ENCODE results near the gene FALEC. TPM values are rescaled to one million over a fixed set of nuclear protein-coding genes. Genes with fewer than 3 reads are reported as not detected.

The FALEC gene
- total and polyA plus RNA-seq, 8 donors: 0.50 to 1.9 (median 1.2) TPM; not detected in 2

DNA sequence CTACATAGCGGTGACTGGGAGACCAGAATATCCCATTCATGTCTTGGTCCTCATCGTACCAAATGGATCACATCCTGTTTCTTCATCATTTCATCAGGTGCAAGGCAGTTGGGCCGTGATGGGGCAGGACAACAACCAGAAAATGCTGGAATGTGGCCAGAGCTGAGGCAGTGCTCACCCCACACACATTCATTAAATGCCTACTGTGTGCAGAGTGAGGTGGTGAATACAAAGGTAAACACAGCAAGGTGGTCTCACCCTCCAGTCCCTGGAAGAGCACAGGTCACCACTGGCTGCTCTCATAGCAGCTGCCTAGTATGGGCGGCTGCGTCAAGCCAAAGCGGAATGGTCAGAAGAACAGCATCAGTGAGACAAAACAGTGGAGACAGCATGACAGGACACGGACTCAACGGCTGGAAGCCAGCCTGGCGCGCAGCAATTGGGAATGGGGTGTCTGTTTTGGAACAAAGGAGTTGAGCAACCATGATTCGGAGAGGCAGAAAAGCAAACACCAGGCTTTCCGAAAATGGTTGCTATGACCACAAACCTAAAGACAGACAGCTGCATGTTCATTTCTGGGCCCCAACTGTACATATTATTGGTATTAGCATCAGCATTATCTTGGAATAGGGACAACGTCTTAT, 28.1 kb downstream of the FALEC start:
- ATAC-seq (peak; percentile 49), DNase-seq (peak in 2 of 4 donors; percentile 53 to 82)
- Histone ChIP-seq H3K27me3 (peaks cover 0 to 4% of the 10 kb centered on the region in 2 donors), H3K4me1 (peaks cover 7 to 11% of the 10 kb centered on the region in 2 donors), H3K36me3 (no peaks in the 10 kb centered on the region), H3K4me3 (no peak overlapping the region), H3K27ac (no peak overlapping the region), H3K9me3 (no peaks in the 10 kb centered on the region)
- intact Hi-C loops (cut with DNase I): no loop called here
- TF ChIP-seq, protein P1, sequence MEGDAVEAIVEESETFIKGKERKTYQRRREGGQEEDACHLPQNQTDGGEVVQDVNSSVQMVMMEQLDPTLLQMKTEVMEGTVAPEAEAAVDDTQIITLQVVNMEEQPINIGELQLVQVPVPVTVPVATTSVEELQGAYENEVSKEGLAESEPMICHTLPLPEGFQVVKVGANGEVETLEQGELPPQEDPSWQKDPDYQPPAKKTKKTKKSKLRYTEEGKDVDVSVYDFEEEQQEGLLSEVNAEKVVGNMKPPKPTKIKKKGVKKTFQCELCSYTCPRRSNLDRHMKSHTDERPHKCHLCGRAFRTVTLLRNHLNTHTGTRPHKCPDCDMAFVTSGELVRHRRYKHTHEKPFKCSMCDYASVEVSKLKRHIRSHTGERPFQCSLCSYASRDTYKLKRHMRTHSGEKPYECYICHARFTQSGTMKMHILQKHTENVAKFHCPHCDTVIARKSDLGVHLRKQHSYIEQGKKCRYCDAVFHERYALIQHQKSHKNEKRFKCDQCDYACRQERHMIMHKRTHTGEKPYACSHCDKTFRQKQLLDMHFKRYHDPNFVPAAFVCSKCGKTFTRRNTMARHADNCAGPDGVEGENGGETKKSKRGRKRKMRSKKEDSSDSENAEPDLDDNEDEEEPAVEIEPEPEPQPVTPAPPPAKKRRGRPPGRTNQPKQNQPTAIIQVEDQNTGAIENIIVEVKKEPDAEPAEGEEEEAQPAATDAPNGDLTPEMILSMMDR (IDR thresholded peaks at IDR 0.05): no peak

DNA sequence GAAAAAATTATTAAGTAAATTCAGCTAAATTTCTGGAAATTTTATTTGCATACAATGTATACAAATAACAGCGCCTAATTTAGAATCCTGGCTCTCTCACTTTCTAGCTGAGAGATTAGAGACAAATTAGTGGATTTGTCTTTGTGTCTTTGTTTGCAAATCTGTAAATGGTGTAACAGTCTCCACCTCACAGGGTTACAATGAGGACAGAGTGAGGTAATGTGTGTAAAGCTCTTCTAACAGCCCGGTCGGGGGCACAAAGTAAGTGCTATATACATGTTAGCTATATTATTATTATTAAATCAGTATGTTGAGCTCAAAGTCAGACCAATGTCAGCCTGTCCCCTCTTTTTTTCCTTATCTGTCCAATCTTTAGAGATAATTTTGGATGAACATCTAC, 28.7 kb downstream of the FALEC start:
- no peaks in the 10 kb centered on the region for H3K9me3 ChIP-seq
- peaks cover 0 to 4% of the 10 kb centered on the region in 2 donors for H3K27me3 ChIP-seq
- peaks cover 8 to 14% of the 10 kb centered on the region in 2 donors for H3K4me1 ChIP-seq
- H3K4me3 ChIP-seq: no peak overlapping the region
- intact Hi-C loops (cut with DNase I): no loop called here
- H3K27ac ChIP-seq: no peak overlapping the region
- ATAC-seq (no peak), DNase-seq (no peak)
- TF ChIP-seq, protein P1 (IDR thresholded peaks at IDR 0.05): no peak
- no peaks in the 10 kb centered on the region for H3K36me3 ChIP-seq

DNA sequence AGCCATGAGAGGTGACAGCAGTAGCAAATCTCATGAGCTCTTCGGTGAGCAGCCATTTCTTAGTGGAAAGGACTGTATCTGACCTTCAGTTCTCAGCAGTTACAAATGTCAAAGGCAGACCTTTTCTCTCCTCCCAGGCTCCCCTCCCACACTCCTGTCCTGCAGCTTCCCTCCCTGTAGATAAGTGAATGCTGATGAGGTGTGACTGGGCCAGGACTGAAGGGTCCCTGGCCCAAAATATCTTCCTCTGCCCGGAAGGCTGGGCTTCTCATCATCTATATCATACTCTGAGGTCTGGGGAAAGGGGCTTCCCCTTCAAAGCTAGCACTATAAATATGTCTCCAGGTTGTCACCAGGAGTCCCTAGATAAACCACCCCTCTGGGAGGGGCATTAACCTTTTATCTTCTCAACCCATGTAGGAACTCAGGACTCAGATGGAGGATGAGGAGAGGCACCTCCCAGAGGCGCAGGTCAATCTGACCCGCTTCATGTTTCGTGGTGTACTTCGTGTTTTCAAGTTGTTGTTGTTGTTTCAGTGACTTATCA, 30.0 kb downstream of the FALEC start:
- TF ChIP-seq, protein P1 (IDR thresholded peaks at IDR 0.05): no peak
- Histone ChIP-seq H3K27ac (no peak overlapping the region), H3K27me3 (peaks cover 0 to 4% of the 10 kb centered on the region in 2 donors), H3K36me3 (no peaks in the 10 kb centered on the region), H3K4me1 (peaks cover 15 to 28% of the 10 kb centered on the region in 2 donors), H3K9me3 (no peaks in the 10 kb centered on the region), H3K4me3 (no peak overlapping the region)
- no peak for ATAC-seq
- no peak for DNase-seq
- intact Hi-C loops (cut with DNase I): no loop called here

DNA sequence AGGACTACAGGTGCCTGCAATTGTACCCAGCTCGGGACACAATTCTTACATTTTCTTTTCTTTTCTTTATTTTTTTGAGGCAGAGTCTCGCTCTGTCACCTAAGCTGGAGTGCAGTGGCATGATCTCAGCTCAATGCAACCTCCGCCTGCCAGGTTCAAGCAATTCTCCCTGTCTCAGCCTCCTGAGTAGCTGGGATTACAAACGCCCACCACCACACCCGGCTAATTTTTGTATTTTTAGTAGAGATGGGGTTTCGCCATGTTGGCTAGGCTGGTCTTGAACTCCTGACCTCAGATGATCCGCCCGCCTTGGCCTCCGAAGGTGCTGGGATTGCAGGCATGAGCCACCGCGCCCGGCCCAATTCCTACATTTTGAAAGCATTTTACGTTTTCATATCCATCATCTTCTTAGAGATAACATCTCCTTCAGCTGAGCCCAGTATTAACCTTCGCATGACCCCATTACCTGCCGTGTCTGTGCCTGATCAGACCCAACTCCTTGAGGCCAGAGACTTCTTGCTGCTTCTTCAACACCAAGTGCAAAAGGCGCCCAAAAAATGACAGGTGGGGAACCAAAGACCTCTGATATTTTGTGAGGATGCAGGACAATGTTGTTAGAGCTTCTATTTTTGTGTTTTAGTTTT, 30.9 kb downstream of the FALEC start:
- no peak overlapping the region for H3K4me3 ChIP-seq
- no peak for ATAC-seq
- H3K36me3 ChIP-seq: no peaks in the 10 kb centered on the region
- no peak for DNase-seq
- no peak overlapping the region for H3K27ac ChIP-seq
- TF ChIP-seq, protein P1 (IDR thresholded peaks at IDR 0.05): no peak
- peaks cover 0 to 4% of the 10 kb centered on the region in 2 donors for H3K27me3 ChIP-seq
- intact Hi-C loops (cut with DNase I): no loop called here
- no peaks in the 10 kb centered on the region for H3K9me3 ChIP-seq
- H3K4me1 ChIP-seq: peaks cover 20 to 36% of the 10 kb centered on the region in 2 donors

DNA sequence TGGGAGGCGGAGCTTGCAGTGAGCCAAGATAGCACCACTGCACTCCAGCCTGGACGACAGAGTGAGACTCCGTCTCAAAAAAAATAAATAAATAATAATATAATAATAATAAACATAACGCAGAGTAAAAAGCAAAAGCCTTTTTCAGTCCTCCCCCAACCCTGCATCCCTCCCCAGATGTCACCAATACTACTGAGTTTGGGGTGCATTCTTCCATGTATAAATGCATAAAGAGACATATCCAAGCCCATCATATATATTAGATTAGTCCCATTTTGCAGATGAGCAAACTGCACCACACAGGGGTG, 32.7 kb downstream of the FALEC start:
- DNase-seq (no peak), ATAC-seq (no peak)
- intact Hi-C loops (cut with DNase I): no loop called here
- Histone ChIP-seq H3K27me3 (peaks cover 0 to 4% of the 10 kb centered on the region in 2 donors), H3K36me3 (no peaks in the 10 kb centered on the region), H3K9me3 (no peaks in the 10 kb centered on the region), H3K4me3 (peak overlapping the region; percentile 41 to 58), H3K27ac (peak overlapping the region; percentile 87 to 89), H3K4me1 (peaks cover 35 to 55% of the 10 kb centered on the region in 2 donors)
- TF ChIP-seq, protein P1 (IDR thresholded peaks at IDR 0.05): no peak
